SK-N-SH treated with all-trans-retinoic acid at 6 μM for 48 hours (cell line): Measurements from ENCODE around the gene SEL1L3.

Experiments used
- ATAC-seq: fragments of 200-7000 bp; cut with Tn5 transposase; 3 replicates; pipeline ENCODE4 v1.9.1; 2020; ENCODE audit warnings: mild to moderate bottlenecking, moderate library complexity
- ARNTL ChIP-seq: fragments of 450-650 bp; formaldehyde crosslinking; IDR thresholded peaks from 2 replicates; pipeline ENCODE4 v1.5.0; 2020; ENCODE audit warnings: low read depth, mild to moderate bottlenecking, moderate library complexity, borderline replicate concordance
- BACH2 ChIP-seq: fragments of 250-450 bp; sonication (Bioruptor Pico); IDR thresholded peaks from 2 replicates; pipeline ENCODE4 v1.9.0; 2021; ENCODE audit warnings: mild to moderate bottlenecking, borderline replicate concordance
- CSRNP3 ChIP-seq: fragments of 250-450 bp; sonication (Bioruptor Pico); IDR thresholded peaks from 2 replicates; pipeline ENCODE4 v1.5.1; 2021; ENCODE audit warnings: mild to moderate bottlenecking, moderate library complexity
- ESRRG ChIP-seq: fragments of 250-450 bp; sonication (Bioruptor Pico); IDR thresholded peaks from 2 replicates; pipeline ENCODE4 v1.6.1; 2021; ENCODE audit warnings: mild to moderate bottlenecking
- GLIS3 ChIP-seq: fragments of 250-450 bp; sonication (Bioruptor Pico); IDR thresholded peaks from 2 replicates; pipeline ENCODE4 v1.5.0; 2020; ENCODE audit warnings: mild to moderate bottlenecking, moderate library complexity
- ISL1 ChIP-seq: fragments of 250-450 bp; sonication (Bioruptor Pico); IDR thresholded peaks from 2 replicates; pipeline ENCODE4 v2.1.2; 2022; ENCODE audit warnings: mild to moderate bottlenecking, moderate library complexity
- OSR1 ChIP-seq: fragments of 250-450 bp; sonication (Bioruptor Pico); IDR thresholded peaks from 2 replicates; pipeline ENCODE4 v1.8.0; 2022; ENCODE audit warnings: moderate library complexity, mild to moderate bottlenecking, inconsistent platforms
- POU6F1 ChIP-seq: fragments of 250-450 bp; sonication (Bioruptor Pico); IDR thresholded peaks from 2 replicates; pipeline ENCODE4 v1.8.0; 2021; ENCODE audit warnings: low read depth, mild to moderate bottlenecking, moderate library complexity, borderline replicate concordance
- PPARA ChIP-seq: fragments of 250-450 bp; sonication (Bioruptor Pico); IDR thresholded peaks from 2 replicates; pipeline ENCODE4 v1.5.0; 2020; ENCODE audit warnings: mild to moderate bottlenecking, borderline replicate concordance
- RARB ChIP-seq: fragments of 250-450 bp; sonication (Bioruptor Pico); IDR thresholded peaks from 2 replicates; pipeline ENCODE4 v1.8.0; 2021; ENCODE audit warnings: mild to moderate bottlenecking, moderate library complexity
- SNAI2 ChIP-seq: fragments of 250-450 bp; sonication (Bioruptor Pico); IDR thresholded peaks from 2 replicates; pipeline ENCODE4 v1.5.0; 2020; ENCODE audit warnings: mild to moderate bottlenecking, moderate library complexity
- TCF4 ChIP-seq: fragments of 250-450 bp; sonication (Bioruptor Pico); IDR thresholded peaks from 2 replicates; pipeline ENCODE4 v1.8.0; 2021; ENCODE audit warnings: mild to moderate bottlenecking, moderate library complexity, borderline replicate concordance
- TOX ChIP-seq: fragments of 250-450 bp; sonication (Bioruptor Pico); IDR thresholded peaks from 2 replicates; pipeline ENCODE4 v1.8.0; 2021; ENCODE audit warnings: mild to moderate bottlenecking, moderate library complexity, borderline replicate concordance
- ZC3H10 ChIP-seq: fragments of 250-450 bp; sonication (Bioruptor Pico); IDR thresholded peaks from 2 replicates; pipeline ENCODE4 v1.5.1; 2021; ENCODE audit warnings: mild to moderate bottlenecking, moderate library complexity
- ZFP3 ChIP-seq: fragments of 250-450 bp; sonication (Bioruptor Pico); IDR thresholded peaks from 2 replicates; pipeline ENCODE4 v1.5.0; 2020; ENCODE audit warnings: mild to moderate bottlenecking, moderate library complexity
- ZFP30 ChIP-seq: fragments of 450-650 bp; formaldehyde crosslinking; IDR thresholded peaks from 2 replicates; pipeline ENCODE4 v1.5.0; 2022; ENCODE audit warnings: mild to moderate bottlenecking, moderate library complexity
- ZNF565 ChIP-seq: fragments of 450-650 bp; formaldehyde crosslinking; conservative IDR thresholded peaks from 2 replicates; pipeline ENCODE4 v1.5.0; 2020; ENCODE audit warnings: low read depth, mild to moderate bottlenecking, moderate library complexity
- ZNF70 ChIP-seq: fragments of 450-650 bp; formaldehyde crosslinking; IDR thresholded peaks from 2 replicates; pipeline ENCODE4 v1.5.0; 2020; ENCODE audit warnings: mild to moderate bottlenecking, moderate library complexity
- ZNF8 ChIP-seq: fragments of 450-650 bp; formaldehyde crosslinking; IDR thresholded peaks from 2 replicates; pipeline ENCODE4 v1.5.0; 2020; ENCODE audit warnings: mild to moderate bottlenecking, moderate library complexity
- TF ChIP-seq, protein P1 (sequence below): fragments of 250-450 bp; sonication (Bioruptor Pico); IDR thresholded peaks from 2 replicates; pipeline ENCODE4 v1.5.1; 2020; ENCODE audit warnings: low read depth, mild to moderate bottlenecking, moderate library complexity
- TF ChIP-seq, protein P2 (sequence below): fragments of 250-450 bp; sonication (Bioruptor Pico); IDR thresholded peaks from 2 replicates; pipeline ENCODE4 v1.5.0; 2020; ENCODE audit warnings: mild to moderate bottlenecking, moderate library complexity

The SEL1L3 gene

GRCh38 chr4:25900310-25900709, 37.5 kb upstream of the SEL1L3 start (continued):
- TF ChIP-seq, protein P1, sequence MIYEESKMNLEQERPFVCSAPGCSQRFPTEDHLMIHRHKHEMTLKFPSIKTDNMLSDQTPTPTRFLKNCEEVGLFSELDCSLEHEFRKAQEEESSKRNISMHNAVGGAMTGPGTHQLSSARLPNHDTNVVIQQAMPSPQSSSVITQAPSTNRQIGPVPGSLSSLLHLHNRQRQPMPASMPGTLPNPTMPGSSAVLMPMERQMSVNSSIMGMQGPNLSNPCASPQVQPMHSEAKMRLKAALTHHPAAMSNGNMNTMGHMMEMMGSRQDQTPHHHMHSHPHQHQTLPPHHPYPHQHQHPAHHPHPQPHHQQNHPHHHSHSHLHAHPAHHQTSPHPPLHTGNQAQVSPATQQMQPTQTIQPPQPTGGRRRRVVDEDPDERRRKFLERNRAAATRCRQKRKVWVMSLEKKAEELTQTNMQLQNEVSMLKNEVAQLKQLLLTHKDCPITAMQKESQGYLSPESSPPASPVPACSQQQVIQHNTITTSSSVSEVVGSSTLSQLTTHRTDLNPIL (CRISPR knock-in tag) = no peak
- TF ChIP-seq TOX (CRISPR knock-in tag) (no peak), PPARA (CRISPR knock-in tag) (no peak), ARNTL (CRISPR knock-in tag) (no peak), ZNF8 (CRISPR knock-in tag) (no peak), ZFP30 (CRISPR knock-in tag) (no peak), ZFP3 (CRISPR knock-in tag) (no peak)
- TF ChIP-seq, all 23 proteins: peak for 0

GRCh38 chr4:25896776-25897539, 34.2 kb upstream of the SEL1L3 start:
- no peak for TF ChIP-seq OSR1
- no peak for TF ChIP-seq ARNTL (CRISPR knock-in tag)
- no peak for TF ChIP-seq ZFP3 (CRISPR knock-in tag)
- TF ChIP-seq CSRNP3 (CRISPR knock-in tag) = no peak
- no peak for TF ChIP-seq ESRRG (CRISPR knock-in tag)
- TF ChIP-seq POU6F1 (CRISPR knock-in tag) = no peak
- no peak for TF ChIP-seq ISL1 (CRISPR knock-in tag)
- no peak for ATAC-seq

- no peak for ATAC-seq
- TF ChIP-seq ISL1 (CRISPR knock-in tag) = no peak
- no peak for TF ChIP-seq GLIS3 (CRISPR knock-in tag)
- no peak for TF ChIP-seq BACH2 (CRISPR knock-in tag)
- no peak for TF ChIP-seq ZNF70 (CRISPR knock-in tag)
- TF ChIP-seq, protein P2, sequence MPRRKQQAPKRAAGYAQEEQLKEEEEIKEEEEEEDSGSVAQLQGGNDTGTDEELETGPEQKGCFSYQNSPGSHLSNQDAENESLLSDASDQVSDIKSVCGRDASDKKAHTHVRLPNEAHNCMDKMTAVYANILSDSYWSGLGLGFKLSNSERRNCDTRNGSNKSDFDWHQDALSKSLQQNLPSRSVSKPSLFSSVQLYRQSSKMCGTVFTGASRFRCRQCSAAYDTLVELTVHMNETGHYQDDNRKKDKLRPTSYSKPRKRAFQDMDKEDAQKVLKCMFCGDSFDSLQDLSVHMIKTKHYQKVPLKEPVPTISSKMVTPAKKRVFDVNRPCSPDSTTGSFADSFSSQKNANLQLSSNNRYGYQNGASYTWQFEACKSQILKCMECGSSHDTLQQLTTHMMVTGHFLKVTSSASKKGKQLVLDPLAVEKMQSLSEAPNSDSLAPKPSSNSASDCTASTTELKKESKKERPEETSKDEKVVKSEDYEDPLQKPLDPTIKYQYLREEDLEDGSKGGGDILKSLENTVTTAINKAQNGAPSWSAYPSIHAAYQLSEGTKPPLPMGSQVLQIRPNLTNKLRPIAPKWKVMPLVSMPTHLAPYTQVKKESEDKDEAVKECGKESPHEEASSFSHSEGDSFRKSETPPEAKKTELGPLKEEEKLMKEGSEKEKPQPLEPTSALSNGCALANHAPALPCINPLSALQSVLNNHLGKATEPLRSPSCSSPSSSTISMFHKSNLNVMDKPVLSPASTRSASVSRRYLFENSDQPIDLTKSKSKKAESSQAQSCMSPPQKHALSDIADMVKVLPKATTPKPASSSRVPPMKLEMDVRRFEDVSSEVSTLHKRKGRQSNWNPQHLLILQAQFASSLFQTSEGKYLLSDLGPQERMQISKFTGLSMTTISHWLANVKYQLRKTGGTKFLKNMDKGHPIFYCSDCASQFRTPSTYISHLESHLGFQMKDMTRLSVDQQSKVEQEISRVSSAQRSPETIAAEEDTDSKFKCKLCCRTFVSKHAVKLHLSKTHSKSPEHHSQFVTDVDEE (CRISPR knock-in tag) = no peak
- no peak for TF ChIP-seq ZC3H10 (CRISPR knock-in tag)
- TF ChIP-seq OSR1 = no peak
- no peak for TF ChIP-seq CSRNP3 (CRISPR knock-in tag)
- TF ChIP-seq SNAI2 (CRISPR knock-in tag) = no peak
- TF ChIP-seq ZNF565 = no peak
- TF ChIP-seq, protein P1 (CRISPR knock-in tag) = no peak
- TF ChIP-seq POU6F1 (CRISPR knock-in tag) = no peak
- no peak for TF ChIP-seq ZNF8 (CRISPR knock-in tag)
- TF ChIP-seq PPARA (CRISPR knock-in tag) = no peak
- no peak for TF ChIP-seq ZFP30 (CRISPR knock-in tag)
- no peak for TF ChIP-seq TCF4 (CRISPR knock-in tag)
- TF ChIP-seq TOX (CRISPR knock-in tag) = no peak
- no peak for TF ChIP-seq ESRRG (CRISPR knock-in tag)
- TF ChIP-seq RARB (CRISPR knock-in tag) = no peak
These were observed 30.0 kb upstream of the SEL1L3 start for GRCh38 chr4:25892796-25893195.
